Measurements from ENCODE around the gene EPS8L2. TPM values are rescaled to one million over a fixed set of nuclear protein-coding genes. Genes with fewer than 3 reads are reported as not detected.

Gene EPS8L2
- polyA plus RNA-seq, 1 experiment, result 11.0 TPM

DNA sequence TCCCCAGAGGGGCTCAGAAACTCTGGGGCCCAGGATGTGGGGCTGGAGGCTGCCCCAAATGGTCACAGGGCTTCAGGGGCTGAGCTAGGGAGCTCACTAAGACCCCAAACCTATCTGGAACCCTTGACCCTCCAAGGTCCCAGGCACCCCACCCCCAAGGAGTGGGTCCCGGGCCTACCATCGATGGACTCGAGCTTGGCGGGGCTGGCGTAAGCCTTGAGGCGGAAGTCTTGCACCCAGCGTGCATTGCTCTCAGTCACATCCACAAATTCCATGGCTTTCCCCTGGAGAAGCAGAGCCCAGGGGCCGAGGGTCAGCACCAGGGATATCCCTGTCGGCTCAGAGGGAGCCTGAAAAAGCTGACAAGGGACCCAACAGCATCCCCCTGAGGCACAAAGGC, 67.8 kb downstream of the EPS8L2 start:
- no peak overlapping the region for H3K27ac ChIP-seq (ENCODE audit: low read depth, low read length)
- H3K27me3 ChIP-seq (ENCODE audit: control insufficient read depth, insufficient read depth, low read length), result no peaks in the 10 kb centered on the region
- no peak overlapping the region for H3K4me3 ChIP-seq (ENCODE audit: low read depth, low read length)
- ChIA-PET POLR2A (no interaction called here), CTCF (interaction anchor here (1.0 kb wide), 1 partner anchor 10 kb away, joined by 3 read pairs; no protein-coding TSS in a partner anchor)
- TF ChIP-seq CTCF (IDR thresholded peaks at IDR 0.05; ENCODE audit: low read depth, low read length), result no peak
- H3K9me3 ChIP-seq (ENCODE audit: control insufficient read depth, insufficient read depth, low read length), result no peaks in the 10 kb centered on the region; the same call in 1 of the 2 replicates
- DNase-seq (ENCODE audit: low read depth, low spot score), result no peak

DNA sequence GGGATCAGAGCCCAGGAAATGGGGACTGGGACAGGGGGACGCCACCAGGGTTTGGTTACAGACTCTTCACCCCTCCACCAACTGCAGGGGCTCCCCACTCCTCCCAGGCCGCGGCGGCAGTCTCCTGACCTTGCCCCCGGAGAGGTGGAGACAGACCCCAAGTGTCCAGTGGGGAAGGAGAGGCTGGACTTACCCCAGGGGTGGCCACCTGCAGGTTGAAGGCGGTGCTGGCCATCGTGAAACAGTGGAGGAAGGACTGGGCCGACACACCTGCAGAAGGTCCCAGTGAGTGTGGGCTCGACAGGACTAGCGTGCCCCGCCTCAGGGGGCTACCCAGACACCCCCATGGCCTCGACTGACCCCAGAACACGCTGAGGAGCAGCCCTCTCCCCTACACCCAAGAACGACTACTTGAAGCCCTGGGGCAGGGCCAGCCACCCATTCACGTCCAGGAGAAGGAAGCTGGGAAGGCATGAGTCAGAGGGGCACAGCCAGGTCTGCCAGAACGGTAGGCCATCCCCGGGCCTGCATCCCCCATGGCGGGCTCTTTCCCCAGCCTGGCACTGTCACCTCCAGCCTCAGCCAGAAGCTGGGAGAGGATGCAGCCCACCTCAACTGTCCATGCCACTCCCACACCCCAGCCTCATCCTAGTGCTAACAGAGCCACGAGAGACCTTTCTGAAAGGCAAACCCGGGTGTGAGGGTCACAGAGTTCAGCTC, 69.0 kb downstream of the EPS8L2 start:
- ChIA-PET POLR2A (interaction anchor here (0.6 to 2.2 kb wide), 5 partner anchors 12 to 48 kb away, joined by 3 to 9 read pairs (median 4); partner anchors contain the start of genes CEND1 and TALDO1), CTCF (interaction anchor here (0.6 to 1.0 kb wide), 5 partner anchors 9 to 221 kb away, joined by 3 to 5 read pairs (median 4); partner anchors contain the start of gene LMNTD2)
- H3K4me3 ChIP-seq (ENCODE audit: low read depth, low read length), result peak overlapping the region; percentile 11
- no peaks in the 10 kb centered on the region; the same call in 1 of the 2 replicates for H3K9me3 ChIP-seq (ENCODE audit: control insufficient read depth, insufficient read depth, low read length)
- no peak for DNase-seq (ENCODE audit: low read depth, low spot score)
- H3K27me3 ChIP-seq (ENCODE audit: control insufficient read depth, insufficient read depth, low read length), result no peaks in the 10 kb centered on the region
- H3K27ac ChIP-seq (ENCODE audit: low read depth, low read length), result no peak overlapping the region
- TF ChIP-seq CTCF (IDR thresholded peaks at IDR 0.05; ENCODE audit: low read depth, low read length), result no peak

DNA sequence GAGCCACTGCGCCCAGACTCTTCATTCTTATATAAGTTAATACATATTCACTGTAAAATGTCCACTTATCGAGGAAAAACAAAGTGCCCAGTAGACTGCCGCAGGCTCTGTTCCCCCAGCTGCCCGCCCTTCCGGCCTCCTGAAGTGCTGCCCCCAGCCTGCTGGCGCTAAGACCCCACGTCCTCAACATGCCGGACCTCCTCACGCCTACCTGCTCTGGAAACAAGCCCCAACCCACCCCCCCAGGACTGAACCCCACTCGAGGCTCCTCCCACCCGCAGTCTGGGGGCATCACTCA, 70.2 kb downstream of the EPS8L2 start:
- DNase-seq (ENCODE audit: low read depth, low spot score), result no peak
- TF ChIP-seq CTCF (IDR thresholded peaks at IDR 0.05; ENCODE audit: low read depth, low read length), result no peak
- ChIA-PET CTCF (interaction anchor here (0.9 kb wide), 1 partner anchor 8 kb away, joined by 4 read pairs; no protein-coding TSS in a partner anchor), POLR2A (interaction anchor here (2.2 kb wide), 1 partner anchor 14 kb away, joined by 9 read pairs; the partner anchor contains the start of gene CEND1)
- Histone ChIP-seq H3K27ac (ENCODE audit: low read depth, low read length) (no peak overlapping the region), H3K4me3 (ENCODE audit: low read depth, low read length) (peak overlapping the region; percentile 82), H3K9me3 (ENCODE audit: control insufficient read depth, insufficient read depth, low read length) (no peaks in the 10 kb centered on the region; the same call in 1 of the 2 replicates), H3K27me3 (ENCODE audit: control insufficient read depth, insufficient read depth, low read length) (no peaks in the 10 kb centered on the region)

- ChIA-PET POLR2A (interaction anchor here (2.2 kb wide), 1 partner anchor 14 kb away, joined by 9 read pairs; the partner anchor contains the start of gene CEND1), CTCF (no interaction called here)
- no peak for TF ChIP-seq CTCF (IDR thresholded peaks at IDR 0.05; ENCODE audit: low read depth, low read length)
- H3K9me3 ChIP-seq (ENCODE audit: control insufficient read depth, insufficient read depth, low read length), result no peaks in the 10 kb centered on the region; the same call in 1 of the 2 replicates
- H3K4me3 ChIP-seq (ENCODE audit: low read depth, low read length), result peak overlapping the region; percentile 82
- peak overlapping the region; percentile 21 for H3K27ac ChIP-seq (ENCODE audit: low read depth, low read length)
- H3K27me3 ChIP-seq (ENCODE audit: control insufficient read depth, insufficient read depth, low read length), result no peaks in the 10 kb centered on the region
- DNase-seq (ENCODE audit: low read depth, low spot score), result no peak
Measured at GRCh38 chr11:776561-777287, 70.7 kb downstream of the EPS8L2 start.

Other genes with a start within 250 kb of the EPS8L2 start
- gene RNH1, start 199.0 kb upstream of the EPS8L2 start, polyA plus RNA-seq (2011; rRNA removed), result 98.6 and 168 TPM in 2 replicates
- gene HRAS, start 170.7 kb upstream of the EPS8L2 start, polyA plus RNA-seq (2011; rRNA removed), result 44.7 and 58.7 TPM in 2 replicates
- gene LRRC56, start 168.7 kb upstream of the EPS8L2 start, polyA plus RNA-seq (2011; rRNA removed), result 0.86 and 1.5 TPM in 2 replicates
- 0.32 and 0.67 TPM in 2 replicates for gene LMNTD2, start 145.5 kb upstream of the EPS8L2 start, polyA plus RNA-seq (2011; rRNA removed)
- 2.5 and 4.3 TPM in 2 replicates for gene RASSF7, start 145.3 kb upstream of the EPS8L2 start, polyA plus RNA-seq (2011; rRNA removed)
- gene PHRF1, start 129.8 kb upstream of the EPS8L2 start, polyA plus RNA-seq (2011; rRNA removed), result 7.3 and 8.4 TPM in 2 replicates
- gene IRF7, start 90.3 kb upstream of the EPS8L2 start, polyA plus RNA-seq (2011; rRNA removed), result 2.4 and 3.6 TPM in 2 replicates
- gene CDHR5, start 81.3 kb upstream of the EPS8L2 start, polyA plus RNA-seq (2011; rRNA removed), result not detected in 2 replicates
- gene SCT, start 79.0 kb upstream of the EPS8L2 start, polyA plus RNA-seq (2011; rRNA removed), result not detected in 2 replicates
- gene DRD4, start 69.0 kb upstream of the EPS8L2 start, polyA plus RNA-seq (2011; rRNA removed), result 0.05 TPM in 1 of 2 replicates, not detected in the other
- 13.0 and 19.6 TPM in 2 replicates for gene DEAF1, start 11.0 kb upstream of the EPS8L2 start, polyA plus RNA-seq (2011; rRNA removed)
- 16.2 and 18.7 TPM in 2 replicates for gene TMEM80, start 10.4 kb upstream of the EPS8L2 start, polyA plus RNA-seq (2011; rRNA removed)
- gene TALDO1, start 41.2 kb downstream of the EPS8L2 start, polyA plus RNA-seq (2011; rRNA removed), result 242 and 286 TPM in 2 replicates
- 15.0 and 18.8 TPM in 2 replicates for gene GATD1, start 71.3 kb downstream of the EPS8L2 start, polyA plus RNA-seq (2011; rRNA removed)
- 0.55 and 1.1 TPM in 2 replicates for gene CEND1, start 83.9 kb downstream of the EPS8L2 start, polyA plus RNA-seq (2011; rRNA removed)
- gene SLC25A22, start 92.0 kb downstream of the EPS8L2 start, polyA plus RNA-seq (2011; rRNA removed), result 11.3 and 11.5 TPM in 2 replicates
- gene PIDD1, start 99.0 kb downstream of the EPS8L2 start, polyA plus RNA-seq (2011; rRNA removed), result 5.7 and 8.2 TPM in 2 replicates
- gene RPLP2, start 103.7 kb downstream of the EPS8L2 start, polyA plus RNA-seq (2011; rRNA removed), result 940 and 1,115 TPM in 2 replicates
- gene PNPLA2, start 112.7 kb downstream of the EPS8L2 start, polyA plus RNA-seq (2011; rRNA removed), result 17.3 and 29.3 TPM in 2 replicates
- 0.26 and 0.36 TPM in 2 replicates for gene CRACR2B, start 121.7 kb downstream of the EPS8L2 start, polyA plus RNA-seq (2011; rRNA removed)
- 559 and 909 TPM in 2 replicates for gene CD151, start 126.7 kb downstream of the EPS8L2 start, polyA plus RNA-seq (2011; rRNA removed)
- gene POLR2L, start 136.3 kb downstream of the EPS8L2 start, polyA plus RNA-seq (2011; rRNA removed), result 211 and 431 TPM in 2 replicates
- gene TSPAN4, start 136.6 kb downstream of the EPS8L2 start, polyA plus RNA-seq (2011; rRNA removed), result 92.6 and 134 TPM in 2 replicates
- gene CHID1, start 204.6 kb downstream of the EPS8L2 start, polyA plus RNA-seq (2011; rRNA removed), result 95.5 and 120 TPM in 2 replicates
- 54.2 and 55.7 TPM in 2 replicates for gene AP2A2, start 219.6 kb downstream of the EPS8L2 start, polyA plus RNA-seq (2011; rRNA removed)